HTR-8/SVneo (cell line): ENCODE data around the gene ALG14.
"Not testable (repeated sequence)": the region's sequence is repeated elsewhere in the genome, so short reads cannot be mapped to it uniquely, and the experiment has no call there.

ENCODE experiments used
- DNase-seq: peaks from one replicate; pipeline ENCODE4 v3.0.0; 2011; ENCODE audit warnings: low spot score, mixed read lengths; ENCODE audit not compliant: insufficient read length
- FAIRE-seq: peaks from 2 replicates; lab custom pipeline; 2011; peaks lifted over from hg19 to GRCh38; lab: Jason Lieb, UNC

ALG14 gene

DNA sequence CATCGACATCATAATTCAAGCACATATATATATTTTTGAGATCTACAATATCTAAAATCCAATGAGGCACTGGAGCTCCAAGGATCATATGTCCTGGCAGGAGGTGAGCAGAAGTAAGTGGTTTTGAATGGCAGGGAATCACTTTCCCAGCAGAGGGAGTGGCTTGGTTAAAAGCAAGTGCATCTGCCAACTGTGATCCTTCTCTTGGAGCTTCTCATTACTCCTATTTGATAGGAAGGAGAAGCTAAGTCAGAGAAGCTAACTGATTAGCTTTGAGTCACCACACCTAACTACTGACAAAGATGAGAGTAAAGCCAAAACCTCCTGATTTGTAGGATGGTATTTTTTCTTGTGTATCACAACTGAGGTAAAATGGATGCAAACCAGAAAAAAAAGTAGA is 55.0 kb downstream of the ALG14 start:
- DNase-seq = no peak
- no peak for FAIRE-seq

- FAIRE-seq (no peak), DNase-seq (no peak)
Observed at GRCh38 chr1:95015076-95015475, 57.7 kb downstream of the ALG14 start.

- no peak for FAIRE-seq
- no peak for DNase-seq
Observed at GRCh38 chr1:95013950-95014574, 58.7 kb downstream of the ALG14 start.

DNA sequence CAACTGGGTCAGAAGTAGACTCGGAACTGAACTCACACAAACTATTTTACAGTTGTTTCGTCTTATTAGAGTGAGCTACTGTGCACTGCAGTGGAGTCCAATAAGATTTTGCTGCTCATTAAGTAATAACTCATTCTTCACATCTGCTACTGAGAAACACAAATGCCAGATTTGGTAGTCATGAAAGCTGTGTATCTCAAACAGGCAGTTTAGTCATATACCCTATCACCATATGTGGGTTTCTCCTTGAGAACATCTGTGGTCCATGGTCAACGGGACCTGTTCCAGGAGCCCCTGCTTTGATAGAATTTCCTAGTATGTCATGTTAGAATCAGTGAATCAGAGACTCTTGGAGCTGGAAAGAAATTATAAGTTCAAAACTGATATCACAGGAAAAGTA is 60.4 kb downstream of the ALG14 start:
- DNase-seq = no peak
- FAIRE-seq = no peak

- DNase-seq (no peak), FAIRE-seq (no peak)
Observed at GRCh38 chr1:95010158-95010557, 62.6 kb downstream of the ALG14 start.

GRCh38 chr1:95007687-95008086 is 65.1 kb downstream of the ALG14 start:
- no peak for DNase-seq
- FAIRE-seq = no peak

DNA sequence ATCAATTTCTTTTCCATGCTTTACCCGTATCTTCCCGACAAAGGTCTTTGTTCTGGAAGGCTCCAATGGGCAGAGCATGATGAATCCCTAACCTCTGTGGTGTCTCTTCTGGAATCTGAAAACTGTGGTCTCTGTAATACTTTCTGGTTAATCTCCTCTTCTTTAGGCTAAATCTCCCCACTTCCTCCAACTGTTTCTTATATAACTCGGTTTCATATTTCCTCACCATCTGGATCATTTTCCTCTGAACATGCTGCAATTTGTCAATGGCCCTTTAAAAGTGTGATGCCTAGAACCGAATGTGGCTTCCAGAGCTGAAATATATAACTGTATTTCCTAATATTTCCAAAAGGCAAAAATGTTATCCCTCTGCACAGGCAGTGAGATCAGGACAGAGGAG is 66.1 kb downstream of the ALG14 start:
- FAIRE-seq (no peak), DNase-seq (no peak)

DNA sequence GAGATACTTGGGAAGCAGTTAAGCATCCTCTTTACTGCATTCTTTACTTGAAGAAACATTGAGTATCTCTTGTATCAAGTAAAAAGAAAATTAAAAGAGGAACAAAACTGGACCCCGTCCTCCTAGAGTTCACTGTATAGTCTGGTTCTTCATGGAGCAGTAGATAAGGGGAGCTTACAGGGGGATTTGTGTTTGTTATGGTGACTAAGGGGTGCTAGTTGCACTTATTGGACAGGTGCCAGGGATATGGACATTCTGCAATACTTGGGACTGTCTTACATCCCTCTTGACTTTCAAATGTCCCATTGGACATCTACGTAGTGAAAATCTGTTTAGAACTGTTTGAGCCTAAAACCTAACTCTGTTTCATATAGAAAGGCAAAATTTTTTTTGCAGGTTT is 67.2 kb downstream of the ALG14 start:
- DNase-seq = no peak
- FAIRE-seq = no peak

- DNase-seq = no peak
- FAIRE-seq = no peak
Observed at GRCh38 chr1:95004013-95004412, 68.7 kb downstream of the ALG14 start.

- FAIRE-seq (no peak), DNase-seq (no peak)
Observed at GRCh38 chr1:95003433-95003738, 69.4 kb downstream of the ALG14 start.

- no peak for DNase-seq
Observed at GRCh38 chr1:95002540-95003432, 70.0 kb downstream of the ALG14 start.

DNA sequence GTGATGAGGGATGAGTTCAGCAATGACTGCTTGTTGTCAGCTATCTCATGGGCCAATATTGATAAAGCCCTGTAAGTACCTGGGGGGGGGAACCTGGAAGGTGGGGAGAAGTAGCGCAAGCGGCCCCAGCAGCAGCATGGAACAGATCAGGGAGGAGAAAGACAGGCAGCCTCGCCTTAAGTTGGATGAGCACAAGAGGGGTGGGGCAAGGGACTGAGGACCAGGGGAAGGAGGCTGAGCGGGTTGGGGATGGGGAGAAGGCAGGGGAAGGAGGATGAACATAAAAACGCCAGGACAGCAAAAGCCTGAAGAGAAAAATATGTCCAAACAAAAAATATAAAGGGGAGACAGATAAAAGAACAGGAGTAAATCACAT is 70.6 kb downstream of the ALG14 start:
- DNase-seq (no peak), FAIRE-seq (no peak)

More at GRCh38 chr1:95002540-95003432, 70.0 kb downstream of the ALG14 start:
- no peak for FAIRE-seq

- DNase-seq (no peak), FAIRE-seq (no peak)
Observed at GRCh38 chr1:94999456-95000131, 73.2 kb downstream of the ALG14 start.

DNA sequence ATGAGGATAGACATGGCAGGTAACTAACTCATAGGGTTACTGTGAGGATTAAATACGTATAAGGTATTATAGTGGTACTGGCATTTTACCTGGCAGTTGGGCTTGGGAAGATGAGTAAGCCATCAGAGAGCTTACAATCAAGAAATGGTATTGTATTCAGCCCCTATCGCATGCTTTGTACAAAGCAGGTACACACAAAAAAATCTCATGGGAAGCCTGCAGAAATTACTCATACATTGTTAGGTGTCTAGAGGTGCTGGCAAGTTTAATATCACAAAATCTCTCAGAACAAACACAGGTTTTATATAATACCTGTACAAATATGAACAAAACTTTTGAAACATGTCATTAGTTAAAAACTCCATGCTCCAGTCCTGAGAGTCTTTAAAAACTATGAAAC is 74.0 kb downstream of the ALG14 start:
- no peak for FAIRE-seq
- no peak for DNase-seq

DNA sequence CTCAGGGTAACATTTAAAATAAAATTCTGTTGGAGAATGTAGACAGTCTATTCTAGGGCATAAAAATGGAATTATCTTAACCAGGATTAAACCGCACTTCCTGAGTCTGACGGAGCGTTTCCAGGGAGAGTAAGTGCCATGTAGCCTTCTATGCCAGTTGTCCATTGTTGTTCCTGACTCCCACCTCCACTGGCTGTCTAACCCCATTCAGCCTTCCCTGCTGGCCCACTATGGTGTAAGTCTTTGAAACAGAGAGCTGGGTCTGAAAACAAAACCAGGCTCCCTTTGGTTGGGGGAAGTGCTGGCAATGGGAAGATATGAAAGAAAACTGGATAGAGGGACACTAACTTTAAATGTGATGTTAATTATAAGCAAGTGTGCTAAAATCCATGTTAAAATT is 74.6 kb downstream of the ALG14 start:
- DNase-seq (no peak), FAIRE-seq (no peak)

- not testable (repeated sequence) for DNase-seq, FAIRE-seq
Observed at GRCh38 chr1:94995536-94995935, 77.2 kb downstream of the ALG14 start.

DNA sequence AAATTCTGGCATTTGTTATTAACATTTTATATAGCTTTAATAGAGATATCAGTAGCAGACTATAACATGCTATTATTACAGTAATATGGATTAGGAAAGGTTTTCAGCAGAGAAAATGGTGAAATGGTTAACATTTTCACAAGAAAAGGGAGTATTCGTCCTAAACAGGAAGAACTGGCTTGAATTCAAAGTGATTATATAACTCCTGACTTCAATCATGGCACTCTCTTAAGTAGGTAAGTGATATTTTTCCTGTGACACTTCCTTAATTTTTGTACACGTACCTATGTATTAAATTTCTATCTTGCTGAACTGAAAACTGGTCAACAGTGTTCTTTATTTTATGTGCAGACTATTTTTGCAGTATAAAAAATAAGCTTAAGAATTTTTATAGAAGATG is 77.9 kb downstream of the ALG14 start:
- DNase-seq (no peak), FAIRE-seq (no peak)

- FAIRE-seq = no peak
- DNase-seq = no peak
Observed at GRCh38 chr1:94993931-94994645, 78.7 kb downstream of the ALG14 start.

- no peak for FAIRE-seq
- no peak for DNase-seq
Observed at GRCh38 chr1:94992863-94993563, 79.7 kb downstream of the ALG14 start.

GRCh38 chr1:94992161-94992560 is 80.6 kb downstream of the ALG14 start:
- DNase-seq (no peak), FAIRE-seq (no peak)
